ENCODE results near the gene RPS10.

RPS10 gene

DNA sequence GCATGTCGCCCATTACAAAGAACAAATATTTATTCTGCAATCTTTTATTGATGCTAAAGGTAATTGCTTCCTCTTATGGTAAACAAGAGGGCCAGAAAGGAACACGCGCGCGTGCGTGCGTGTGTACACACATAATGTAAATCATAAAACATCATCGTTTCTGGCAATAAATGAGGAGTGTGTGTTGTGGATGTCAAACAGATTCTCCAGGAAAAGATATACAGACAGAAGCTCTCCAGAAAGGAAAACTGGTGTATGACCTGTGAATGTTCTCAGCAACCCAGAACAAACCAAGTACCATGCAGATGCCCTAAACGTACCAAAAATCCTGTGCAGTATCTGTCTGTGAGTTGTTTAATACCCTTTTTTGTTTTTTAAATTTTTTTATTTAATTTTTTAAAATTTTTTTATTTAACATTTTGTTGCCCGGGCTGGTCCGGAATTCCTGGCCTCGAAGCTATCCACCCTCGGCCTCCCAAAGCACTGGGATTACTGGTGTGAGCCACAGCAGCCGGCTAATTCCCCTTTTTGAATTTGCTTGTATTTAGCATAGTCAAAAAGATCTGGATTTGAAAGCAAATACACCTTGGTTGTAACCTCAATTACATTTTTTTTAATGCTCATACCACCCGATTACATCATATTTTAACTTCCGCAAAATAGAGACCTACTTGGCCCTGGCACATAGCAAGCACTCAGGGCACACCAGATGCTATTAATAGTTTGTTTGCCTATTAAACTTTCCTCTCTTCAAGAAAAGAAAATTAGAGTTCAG, 32.5 kb downstream of the RPS10 start:
- Mint-ChIP-seq H3K27ac (no peak overlapping the region), H3K27me3 (no peaks in the 10 kb centered on the region), H3K4me1 (ENCODE audit: low read depth) (peaks cover 15% of the 10 kb centered on the region), H3K9me3 (peaks cover 8% of the 10 kb centered on the region), H3K4me3 (no peak overlapping the region), H3K36me3 (ENCODE audit: low read depth) (peaks cover 8% of the 10 kb centered on the region)
- intact Hi-C loops (cut with micrococcal nuclease), result loop anchor here (2.0 kb wide), 1 partner anchor 145 kb away; the partner anchor contains the start of gene SMIM29

DNA sequence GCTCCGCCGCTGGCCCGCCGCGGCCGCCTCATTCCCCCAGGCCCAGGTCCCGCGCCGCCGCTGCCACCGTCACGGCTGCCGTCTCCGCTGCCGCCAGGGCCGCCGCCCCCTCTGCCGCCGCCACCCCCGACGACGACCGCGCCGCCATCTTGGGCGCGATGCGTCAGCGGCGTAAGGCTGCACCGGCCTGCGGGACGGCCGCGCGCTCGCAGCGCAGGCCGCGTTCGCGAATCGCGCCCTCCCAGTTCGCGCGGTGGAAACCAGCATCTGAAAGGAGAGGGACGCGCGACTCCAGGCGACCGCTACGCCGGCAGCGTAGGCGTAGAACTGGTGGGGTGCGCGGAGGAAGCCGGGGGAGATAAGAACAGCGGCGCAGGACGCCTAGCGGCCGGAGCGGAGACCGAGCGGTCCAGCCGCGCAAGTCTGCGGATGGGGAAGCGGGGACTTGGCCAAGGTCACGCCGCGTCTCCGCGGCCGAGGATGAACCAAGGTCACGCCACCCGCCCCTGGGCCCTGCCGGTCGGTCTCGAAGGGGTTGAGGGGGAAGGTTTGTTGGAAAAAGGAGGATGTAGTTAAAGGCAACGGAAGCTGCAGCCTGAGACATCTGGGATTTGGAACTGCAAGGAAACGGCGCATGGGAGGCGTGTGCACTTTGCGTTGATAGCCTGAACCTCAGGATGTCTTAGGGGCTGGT, 33.2 kb downstream of the RPS10 start, which contains the start of gene NUDT3:
Gene NUDT3, minus strand, starts transcription at position 173 of the 694 bp plus-strand sequence. CDS start 307 bp downstream, outside the sequence.
- H3K4me3 Mint-ChIP-seq, result no peak within 1 kb of the TSS
- intact Hi-C loops (cut with micrococcal nuclease), result loop anchor here (2.0 kb wide), 1 partner anchor 144 kb away; the partner anchor contains the start of gene SMIM29
- H3K27ac Mint-ChIP-seq, result no peak within 1 kb of the TSS

GRCh38 chr6:34391786-34392496, 33.9 kb downstream of the RPS10 start:
- no peak overlapping the region for H3K27ac Mint-ChIP-seq
- H3K4me3 Mint-ChIP-seq, result no peak overlapping the region
- peaks cover 15% of the 10 kb centered on the region for H3K4me1 Mint-ChIP-seq (ENCODE audit: low read depth)
- H3K36me3 Mint-ChIP-seq (ENCODE audit: low read depth), result peaks cover 8% of the 10 kb centered on the region
- H3K9me3 Mint-ChIP-seq, result peaks cover 8% of the 10 kb centered on the region
- H3K27me3 Mint-ChIP-seq, result no peaks in the 10 kb centered on the region
- intact Hi-C loops (cut with micrococcal nuclease), result loop anchor here (2.0 kb wide), 2 partner anchors 21 to 143 kb away; partner anchors contain the start of gene SMIM29

More for the DNA sequence above, 33.2 kb downstream of the RPS10 start, which contains the start of gene NUDT3:
- peaks cover 8% of the 10 kb centered on the region for H3K9me3 Mint-ChIP-seq
- no peaks in the 10 kb centered on the region for H3K27me3 Mint-ChIP-seq
- H3K4me1 Mint-ChIP-seq (ENCODE audit: low read depth), result peaks cover 15% of the 10 kb centered on the region
- peaks cover 8% of the 10 kb centered on the region for H3K36me3 Mint-ChIP-seq (ENCODE audit: low read depth)

- Mint-ChIP-seq H3K36me3 (ENCODE audit: low read depth) (peaks cover 8% of the 10 kb centered on the region), H3K9me3 (peaks cover 8% of the 10 kb centered on the region), H3K27ac (no peak overlapping the region), H3K4me1 (ENCODE audit: low read depth) (peaks cover 16% of the 10 kb centered on the region), H3K27me3 (no peaks in the 10 kb centered on the region), H3K4me3 (no peak overlapping the region)
- intact Hi-C loops (cut with micrococcal nuclease), result loop anchor here (2.0 kb wide), 1 partner anchor 21 kb away; no protein-coding TSS in a partner anchor
Observed at GRCh38 chr6:34391473-34391785, 34.4 kb downstream of the RPS10 start.

- Mint-ChIP-seq H3K4me1 (ENCODE audit: low read depth) (peaks cover 20% of the 10 kb centered on the region), H3K27ac (no peak overlapping the region), H3K9me3 (peaks cover 8% of the 10 kb centered on the region), H3K36me3 (ENCODE audit: low read depth) (peaks cover 8% of the 10 kb centered on the region), H3K4me3 (no peak overlapping the region), H3K27me3 (no peaks in the 10 kb centered on the region)
- intact Hi-C loops (cut with micrococcal nuclease), result loop anchor here (2.0 kb wide), 1 partner anchor 20 kb away; no protein-coding TSS in a partner anchor
Observed at GRCh38 chr6:34390531-34391472, 35.1 kb downstream of the RPS10 start.

DNA sequence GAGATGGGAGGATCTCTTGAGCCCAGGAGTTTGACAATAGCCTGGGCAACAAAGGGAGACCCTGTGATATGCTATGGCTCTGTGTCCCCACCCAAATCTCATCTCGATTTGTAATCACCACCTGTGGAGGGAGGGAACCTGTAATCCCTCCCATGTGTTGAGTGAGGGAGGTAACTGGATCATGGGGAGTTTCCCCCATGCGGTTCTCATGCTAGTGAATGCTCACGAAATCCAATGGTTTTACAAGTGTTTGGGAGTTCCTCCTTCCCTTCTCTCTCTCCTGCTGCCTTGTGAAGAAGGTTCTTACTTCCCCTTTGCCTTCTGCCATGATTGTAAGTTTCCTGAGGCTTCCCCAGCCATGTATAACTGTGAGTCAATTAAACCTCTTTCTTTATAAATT, 36.8 kb downstream of the RPS10 start:
- intact Hi-C loops (cut with micrococcal nuclease), result no loop called here
- Mint-ChIP-seq H3K27me3 (no peaks in the 10 kb centered on the region), H3K27ac (no peak overlapping the region), H3K9me3 (peaks cover 8% of the 10 kb centered on the region), H3K36me3 (ENCODE audit: low read depth) (peaks cover 8% of the 10 kb centered on the region), H3K4me1 (ENCODE audit: low read depth) (peaks cover 38% of the 10 kb centered on the region), H3K4me3 (no peak overlapping the region)

DNA sequence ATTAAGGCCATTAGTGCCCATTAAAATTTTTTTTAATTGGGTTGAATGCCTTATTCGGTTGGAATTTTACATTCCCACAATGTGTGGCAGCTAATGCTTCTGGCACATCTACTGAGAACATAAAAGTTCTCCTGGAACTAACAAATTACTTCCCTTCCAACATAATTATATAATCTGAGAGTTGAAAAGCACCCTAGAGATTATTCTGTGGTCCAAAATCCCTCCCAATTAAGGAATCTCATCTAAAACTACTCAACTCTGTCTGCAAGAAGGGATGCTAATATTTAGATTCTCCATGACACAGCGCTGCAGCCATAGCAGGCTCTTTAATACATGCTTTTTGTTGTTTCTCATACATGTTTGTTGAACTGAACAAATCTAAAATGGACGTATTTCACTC, 37.4 kb downstream of the RPS10 start:
- Mint-ChIP-seq H3K4me1 (ENCODE audit: low read depth) (peaks cover 44% of the 10 kb centered on the region), H3K27ac (no peak overlapping the region)

GRCh38 chr6:34386316-34387137, 39.3 kb downstream of the RPS10 start:
- no peaks in the 10 kb centered on the region for H3K27me3 Mint-ChIP-seq
- peaks cover 40% of the 10 kb centered on the region for H3K4me1 Mint-ChIP-seq (ENCODE audit: low read depth)
- intact Hi-C loops (cut with micrococcal nuclease), result no loop called here
- peaks cover 14% of the 10 kb centered on the region for H3K36me3 Mint-ChIP-seq (ENCODE audit: low read depth)
- no peak overlapping the region for H3K27ac Mint-ChIP-seq
- H3K9me3 Mint-ChIP-seq, result peaks cover 8% of the 10 kb centered on the region
- H3K4me3 Mint-ChIP-seq, result no peak overlapping the region

More for the DNA sequence above, 37.4 kb downstream of the RPS10 start:
- Mint-ChIP-seq H3K36me3 (ENCODE audit: low read depth) (peaks cover 12% of the 10 kb centered on the region), H3K4me3 (no peak overlapping the region), H3K9me3 (peaks cover 8% of the 10 kb centered on the region), H3K27me3 (no peaks in the 10 kb centered on the region)
- intact Hi-C loops (cut with micrococcal nuclease), result no loop called here

GRCh38 chr6:34385793-34386195, 40.1 kb downstream of the RPS10 start:
- intact Hi-C loops (cut with micrococcal nuclease), result no loop called here

DNA sequence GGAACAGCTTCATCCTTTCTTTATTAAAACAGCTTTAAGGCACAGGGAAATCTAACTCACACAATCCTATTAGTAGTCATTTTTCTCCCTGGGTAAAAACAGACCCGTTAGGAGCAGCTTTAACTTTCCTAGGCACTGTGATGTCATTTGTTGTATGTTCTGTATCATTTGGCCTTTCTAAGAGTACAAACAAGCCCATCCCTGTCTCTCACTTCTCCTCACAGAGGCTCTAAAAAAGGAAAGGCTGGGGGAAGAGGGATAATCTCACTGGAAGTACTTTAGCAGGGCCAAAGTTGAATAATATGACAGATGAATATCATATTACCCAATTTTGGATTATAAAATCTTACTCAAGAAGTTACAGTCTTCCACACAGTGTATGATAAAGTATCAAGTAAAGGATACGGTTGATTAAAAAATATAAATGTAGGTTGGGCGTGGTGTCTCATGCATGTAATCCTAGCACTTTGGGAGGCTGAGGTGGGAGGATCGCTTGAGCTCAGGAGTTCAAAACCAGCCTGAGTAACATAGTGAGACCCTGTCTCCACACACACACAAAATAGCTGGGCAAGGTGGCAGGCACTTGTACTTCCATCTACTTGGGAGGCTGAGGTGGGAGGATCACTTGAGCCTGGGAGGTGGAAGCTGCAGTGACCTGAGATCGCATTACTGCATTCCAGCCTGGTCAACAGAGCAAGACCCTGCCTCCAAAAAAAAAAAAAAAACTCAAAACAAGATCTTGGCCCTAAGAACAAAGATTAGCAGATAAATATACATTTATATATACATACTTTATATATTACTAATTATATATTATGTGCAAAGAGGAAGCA, 41.3 kb downstream of the RPS10 start:
- no peak overlapping the region for H3K4me3 Mint-ChIP-seq
- H3K4me1 Mint-ChIP-seq (ENCODE audit: low read depth), result peaks cover 49% of the 10 kb centered on the region
- intact Hi-C loops (cut with micrococcal nuclease), result no loop called here

More at GRCh38 chr6:34385793-34386195, 40.1 kb downstream of the RPS10 start:
- H3K4me1 Mint-ChIP-seq (ENCODE audit: low read depth), result peaks cover 44% of the 10 kb centered on the region
- H3K27ac Mint-ChIP-seq, result peak overlapping the region; percentile 34
- H3K4me3 Mint-ChIP-seq, result no peak overlapping the region
- no peaks in the 10 kb centered on the region for H3K27me3 Mint-ChIP-seq
- H3K36me3 Mint-ChIP-seq (ENCODE audit: low read depth), result peaks cover 14% of the 10 kb centered on the region
- H3K9me3 Mint-ChIP-seq, result peaks cover 8% of the 10 kb centered on the region

DNA sequence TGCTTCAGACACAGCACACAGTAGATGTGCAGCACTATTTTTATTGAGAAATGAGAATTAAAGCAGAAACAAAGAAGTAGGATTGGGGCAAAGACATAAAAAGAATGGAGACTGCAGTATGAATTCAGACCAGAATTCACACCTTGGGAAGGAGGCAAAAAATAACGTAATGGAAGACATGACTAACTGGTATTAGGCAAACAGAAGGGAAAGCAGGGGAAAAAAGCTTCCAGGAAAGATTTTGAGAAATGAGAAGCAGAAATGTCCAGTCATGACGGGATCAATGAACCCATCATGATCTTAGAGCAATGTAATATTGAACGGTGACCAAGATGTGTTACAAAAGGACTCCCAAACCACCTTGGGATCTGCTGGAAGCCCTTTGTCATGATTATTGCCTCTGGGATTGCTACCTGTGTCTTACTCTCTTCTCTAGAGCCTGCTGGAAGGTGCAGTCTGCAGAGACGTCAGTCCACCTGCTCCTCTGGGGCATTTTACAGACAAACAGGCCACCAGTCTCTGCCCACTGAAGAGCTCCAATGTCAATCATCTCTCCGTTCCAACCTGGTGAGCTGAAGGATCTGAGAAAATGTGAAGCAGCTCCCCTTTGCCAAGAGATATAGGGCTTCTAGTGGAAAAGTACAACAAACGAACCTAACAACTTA, 42.1 kb downstream of the RPS10 start:
- peak overlapping the region; percentile 0 for H3K27ac Mint-ChIP-seq
- peaks cover under 1% of the 10 kb centered on the region for H3K9me3 Mint-ChIP-seq
- intact Hi-C loops (cut with micrococcal nuclease), result no loop called here
- peaks cover 45% of the 10 kb centered on the region for H3K4me1 Mint-ChIP-seq (ENCODE audit: low read depth)
- no peak overlapping the region for H3K4me3 Mint-ChIP-seq
- H3K36me3 Mint-ChIP-seq (ENCODE audit: low read depth), result peaks cover 7% of the 10 kb centered on the region
- H3K27me3 Mint-ChIP-seq, result no peaks in the 10 kb centered on the region

More for the DNA sequence above, 41.3 kb downstream of the RPS10 start:
- H3K9me3 Mint-ChIP-seq, result peaks cover 8% of the 10 kb centered on the region
- H3K27me3 Mint-ChIP-seq, result no peaks in the 10 kb centered on the region
- peak overlapping the region; percentile 0 for H3K27ac Mint-ChIP-seq
- H3K36me3 Mint-ChIP-seq (ENCODE audit: low read depth), result peaks cover 14% of the 10 kb centered on the region
